ENCODE measurements around the gene SLC27A5. TPM values are rescaled to one million over a fixed set of nuclear protein-coding genes. Genes with fewer than 3 reads are reported as not detected.

Gene SLC27A5
- total and polyA plus RNA-seq, 2 donors from 2014 or later = 10.8 to 41.5 TPM

DNA sequence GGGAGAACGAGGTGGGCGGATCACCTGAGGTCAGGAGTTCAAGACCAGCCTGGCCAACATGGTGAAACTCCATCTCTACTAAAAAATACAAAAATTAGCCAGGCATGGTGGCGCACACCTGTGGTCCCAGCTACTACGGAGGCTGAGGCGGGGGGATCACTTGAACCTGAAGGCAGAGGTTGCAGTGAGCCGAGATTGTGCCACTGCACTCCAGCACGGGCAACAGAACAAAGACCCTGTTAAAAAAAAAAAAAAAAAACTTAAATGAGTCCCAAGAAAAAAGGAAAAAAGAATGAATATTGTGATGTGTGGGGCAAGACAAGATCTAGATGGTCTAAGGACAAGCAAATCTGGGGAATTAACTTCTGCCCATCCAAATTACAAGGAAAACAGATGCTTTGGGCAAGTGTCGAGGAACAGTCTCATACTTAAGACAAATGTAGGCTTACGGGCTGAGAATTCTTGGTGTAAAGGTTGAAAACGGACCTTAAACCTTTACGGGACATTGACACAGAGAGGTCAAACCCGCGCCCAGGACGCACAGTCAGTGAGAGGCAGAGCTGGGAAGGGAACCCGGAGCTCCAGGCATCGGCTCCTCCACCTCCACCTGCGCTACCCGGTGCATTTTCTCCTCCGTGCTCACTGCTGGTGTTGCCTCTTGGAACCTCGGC lies 45.6 kb downstream of the SLC27A5 start:
- peak overlapping the region in 2 of 3 donors; percentile 40 to 61 for H3K9ac ChIP-seq (ENCODE audit: low read length in 3 of 3)
- intact Hi-C loops (cut with DNase I) = no loop called here

DNA sequence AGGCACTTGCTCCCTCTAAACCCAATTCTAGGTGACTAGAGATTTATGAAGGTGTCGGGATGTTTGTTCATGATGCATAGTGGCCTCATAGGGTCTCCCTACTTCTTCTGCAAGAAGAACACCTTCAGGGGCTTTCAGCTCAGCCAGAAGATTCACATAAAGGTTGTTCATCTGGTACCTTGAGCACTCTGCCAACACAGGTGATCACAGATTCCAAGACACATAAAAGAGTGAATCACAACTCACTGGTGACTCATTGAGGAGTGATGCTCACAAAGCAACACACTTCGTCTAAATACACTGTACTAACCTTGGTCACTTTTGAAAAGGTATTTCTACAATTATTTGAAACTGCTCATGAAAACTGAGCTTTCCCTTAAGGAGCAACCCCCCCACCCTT lies 51.8 kb downstream of the SLC27A5 start:
- DNase-seq (no peak), FAIRE-seq (no peak)
- TF ChIP-seq, protein P1, sequence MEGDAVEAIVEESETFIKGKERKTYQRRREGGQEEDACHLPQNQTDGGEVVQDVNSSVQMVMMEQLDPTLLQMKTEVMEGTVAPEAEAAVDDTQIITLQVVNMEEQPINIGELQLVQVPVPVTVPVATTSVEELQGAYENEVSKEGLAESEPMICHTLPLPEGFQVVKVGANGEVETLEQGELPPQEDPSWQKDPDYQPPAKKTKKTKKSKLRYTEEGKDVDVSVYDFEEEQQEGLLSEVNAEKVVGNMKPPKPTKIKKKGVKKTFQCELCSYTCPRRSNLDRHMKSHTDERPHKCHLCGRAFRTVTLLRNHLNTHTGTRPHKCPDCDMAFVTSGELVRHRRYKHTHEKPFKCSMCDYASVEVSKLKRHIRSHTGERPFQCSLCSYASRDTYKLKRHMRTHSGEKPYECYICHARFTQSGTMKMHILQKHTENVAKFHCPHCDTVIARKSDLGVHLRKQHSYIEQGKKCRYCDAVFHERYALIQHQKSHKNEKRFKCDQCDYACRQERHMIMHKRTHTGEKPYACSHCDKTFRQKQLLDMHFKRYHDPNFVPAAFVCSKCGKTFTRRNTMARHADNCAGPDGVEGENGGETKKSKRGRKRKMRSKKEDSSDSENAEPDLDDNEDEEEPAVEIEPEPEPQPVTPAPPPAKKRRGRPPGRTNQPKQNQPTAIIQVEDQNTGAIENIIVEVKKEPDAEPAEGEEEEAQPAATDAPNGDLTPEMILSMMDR (IDR thresholded peaks at IDR 0.05; ENCODE audit: borderline replicate concordance, extremely low read depth, insufficient read depth) = no peak
- no peaks in the 10 kb centered on the region for H3K9me3 ChIP-seq (ENCODE audit: control insufficient read depth in 2 of 3, insufficient read depth in 1 of 3, low read length in 3 of 3)
- H3K9ac ChIP-seq (ENCODE audit: low read length in 3 of 3) = no peak overlapping the region
- no peaks in the 10 kb centered on the region for H3K27me3 ChIP-seq (ENCODE audit: control insufficient read depth, insufficient read depth, low read length)
- peaks cover 0 to 2% (median 0%) of the 10 kb centered on the region in 3 donors for H3K36me3 ChIP-seq (ENCODE audit: control insufficient read depth in 2 of 3, insufficient read depth in 3 of 3, low read length in 3 of 3)
- intact Hi-C loops (cut with DNase I) = no loop called here
- H3K4me3 ChIP-seq (ENCODE audit: low read length in 3 of 3) = no peak overlapping the region
- no peak overlapping the region for H3K27ac ChIP-seq (ENCODE audit: low read depth in 2 of 2, low read length in 2 of 2)
- H3K4me1 ChIP-seq (ENCODE audit: control insufficient read depth in 2 of 3, insufficient read depth in 2 of 3, low read depth in 1 of 3, low read length in 3 of 3) = no peaks in the 10 kb centered on the region

More for the DNA sequence above, 45.6 kb downstream of the SLC27A5 start:
- Histone ChIP-seq H3K36me3 (ENCODE audit: control insufficient read depth in 2 of 3, insufficient read depth in 3 of 3, low read length in 3 of 3) (peaks cover 0 to 7% (median 0%) of the 10 kb centered on the region in 3 donors), H3K4me3 (ENCODE audit: low read length in 3 of 3) (peak overlapping the region; percentile 50 to 84 (median 63)), H3K4me1 (ENCODE audit: control insufficient read depth in 2 of 3, insufficient read depth in 2 of 3, low read depth in 1 of 3, low read length in 3 of 3) (peaks cover 0 to 9% (median 0%) of the 10 kb centered on the region in 3 donors), H3K27me3 (ENCODE audit: control insufficient read depth, insufficient read depth, low read length) (no peaks in the 10 kb centered on the region), H3K9me3 (ENCODE audit: control insufficient read depth in 2 of 3, insufficient read depth in 1 of 3, low read length in 3 of 3) (no peaks in the 10 kb centered on the region), H3K27ac (ENCODE audit: low read depth in 2 of 2, low read length in 2 of 2) (no peak overlapping the region)
- FAIRE-seq (no peak), DNase-seq (no peak)
- TF ChIP-seq, protein P1 (IDR thresholded peaks at IDR 0.05; ENCODE audit: borderline replicate concordance, extremely low read depth, insufficient read depth) = no peak

DNA sequence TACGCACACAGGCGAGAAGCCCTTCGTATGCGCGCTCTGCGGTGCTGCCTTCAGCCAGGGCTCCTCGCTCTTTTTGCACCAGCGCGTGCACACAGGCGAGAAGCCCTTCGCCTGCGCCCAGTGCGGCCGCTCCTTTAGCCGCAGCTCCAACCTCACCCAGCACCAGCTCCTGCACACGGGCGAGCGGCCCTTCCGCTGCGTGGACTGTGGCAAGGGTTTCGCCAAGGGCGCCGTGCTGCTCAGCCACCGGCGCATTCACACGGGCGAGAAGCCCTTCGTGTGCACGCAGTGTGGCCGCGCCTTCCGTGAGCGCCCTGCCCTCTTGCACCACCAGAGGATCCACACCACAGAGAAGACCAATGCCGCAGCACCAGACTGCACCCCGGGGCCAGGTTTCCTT lies 55.7 kb downstream of the SLC27A5 start:
- peaks cover 0 to 5% (median 0%) of the 10 kb centered on the region in 3 donors for H3K36me3 ChIP-seq (ENCODE audit: control insufficient read depth in 2 of 3, insufficient read depth in 3 of 3, low read length in 3 of 3)
- H3K27me3 ChIP-seq (ENCODE audit: control insufficient read depth, insufficient read depth, low read length) = no peaks in the 10 kb centered on the region
- TF ChIP-seq, protein P1 (IDR thresholded peaks at IDR 0.05; ENCODE audit: borderline replicate concordance, extremely low read depth, insufficient read depth) = no peak
- no peaks in the 10 kb centered on the region for H3K9me3 ChIP-seq (ENCODE audit: control insufficient read depth in 2 of 3, insufficient read depth in 1 of 3, low read length in 3 of 3)
- H3K4me3 ChIP-seq (ENCODE audit: low read length in 3 of 3) = no peak overlapping the region
- FAIRE-seq (no peak), DNase-seq (no peak)
- peaks cover 0 to under 1% (median 0%) of the 10 kb centered on the region in 3 donors for H3K4me1 ChIP-seq (ENCODE audit: control insufficient read depth in 2 of 3, insufficient read depth in 2 of 3, low read depth in 1 of 3, low read length in 3 of 3)
- intact Hi-C loops (cut with DNase I) = no loop called here
- H3K9ac ChIP-seq (ENCODE audit: low read length in 3 of 3) = no peak overlapping the region
- no peak overlapping the region for H3K27ac ChIP-seq (ENCODE audit: low read depth in 2 of 2, low read length in 2 of 2)

Measured in kidney (tissue), 14 donors.